Panc1 (cell line): Measurements from ENCODE around the gene DDA1. TPM values are rescaled to one million over a fixed set of nuclear protein-coding genes. Genes with fewer than 3 reads are reported as not detected.

ENCODE experiments used
- ATAC-seq: fragments of 200-7000 bp; cut with Tn5 transposase; 2 replicates; pipeline ENCODE4 v1.9.1; 2020; ENCODE audit warnings: mild to moderate bottlenecking, moderate library complexity
- BruUV-seq: library from RNA; stranded (reverse); fragments of 400-500 nt; replicated peaks from 2 replicates; lab custom pipeline; 2021; lab: Mats Ljungman, UMichigan
- CTCF ChIA-PET: fragments of 300-600 bp; sonication (Branson Sonifier 250); formaldehyde crosslinking; loops from one replicate; lab custom pipeline; 2022; ENCODE audit warnings: antibody characterized with exemption; lab: Charles Lee
- POLR2A ChIA-PET: fragments of 300-600 bp; sonication (Branson Sonifier 250); formaldehyde crosslinking; loops from one replicate; lab custom pipeline; 2022; ENCODE audit warnings: antibody characterized with exemption; lab: Charles Lee
- DNase-seq: peaks from one replicate; pipeline ENCODE4 v3.0.0-alpha.2; 2010; ENCODE audit warnings: low read depth, low spot score
- H3K27ac ChIP-seq: 2 replicates; pipeline ENCODE4 v1.5.1; 2011; ENCODE audit warnings: mild to moderate bottlenecking, low read length, inconsistent platforms
- H3K27me3 ChIP-seq: fragments of 200-500 bp; sonication (Bioruptor generic); 2 replicates; pipeline ENCODE4 v1.6.0; 2014; ENCODE audit warnings: low read length, inconsistent platforms; ENCODE audit not compliant: control insufficient read depth, insufficient read depth
- H3K36me3 ChIP-seq: fragments of 200-500 bp; sonication (Bioruptor generic); 2 replicates; pipeline ENCODE4 v1.5.1; 2014; ENCODE audit warnings: inconsistent platforms, mild to moderate bottlenecking, low read length, moderate library complexity; ENCODE audit not compliant: control insufficient read depth, insufficient read depth
- H3K4me1 ChIP-seq: 2 replicates; pipeline ENCODE4 v1.5.1; 2011; ENCODE audit warnings: inconsistent platforms, mild to moderate bottlenecking, low read length, moderate library complexity; ENCODE audit not compliant: control insufficient read depth, insufficient read depth
- H3K4me3 ChIP-seq, 2 experiments: 2 replicates each; pipeline ENCODE4 v1.5.1; 2011 to 2012; ENCODE audit warnings: low read depth in 2 of 2, low read length in 2 of 2, mild to moderate bottlenecking in 2 of 2, inconsistent platforms in 1 of 2, moderate library complexity in 1 of 2
- H3K9me3 ChIP-seq: fragments of 200-500 bp; sonication (Bioruptor generic); 2 replicates; pipeline ENCODE4 v1.5.1; 2014; ENCODE audit warnings: low read depth, mild to moderate bottlenecking, inconsistent platforms, low read length, moderate library complexity; ENCODE audit not compliant: control insufficient read depth, insufficient read depth
- POLR2AphosphoS5 ChIP-seq: IDR thresholded peaks from 2 replicates; pipeline ENCODE4 v1.6.1; 2012; ENCODE audit warnings: mild to moderate bottlenecking, low read depth, low read length, moderate library complexity
- SIN3A ChIP-seq: IDR thresholded peaks from 2 replicates; pipeline ENCODE4 v1.6.1; 2012; ENCODE audit warnings: low read depth, mild to moderate bottlenecking, low read length, moderate library complexity, borderline replicate concordance; ENCODE audit not compliant: insufficient read depth
- TCF7L2 ChIP-seq: IDR thresholded peaks from 2 replicates; pipeline ENCODE4 v1.6.1; 2011; ENCODE audit warnings: mild to moderate bottlenecking, low read depth, low read length, inconsistent platforms
- in situ Hi-C: cut with HindIII; loops from 2 replicates; pipeline ENCODE4 v1.10.0; 2016; ENCODE audit warnings: low sequenced_read_pairs, low pct_unique_long_range_greater_than_20kb
- intact Hi-C: fragments of 100-400 bp; cut with micrococcal nuclease; formaldehyde crosslinking; loops from one replicate; pipeline ENCODE4 v1.10.0; 2022; ENCODE audit not compliant: unreplicated experiment
- total RNA-seq: library from RNA; stranded (reverse); gene quantifications from one replicate; pipeline ENCODE4 v1.2.1, GENCODE V29; 2021; ENCODE audit not compliant: unreplicated experiment
- TF ChIP-seq, protein P1 (sequence below), 2 experiments: IDR thresholded peaks; 2 replicates each; pipeline ENCODE4 v1.6.1; 2011 to 2012; ENCODE audit warnings: low read depth in 2 of 2, control low read depth in 1 of 2, low read length in 1 of 2, mild to moderate bottlenecking in 1 of 2, moderate library complexity in 1 of 2; ENCODE audit not compliant: insufficient read depth in 1 of 2
- TF ChIP-seq, protein P2 (sequence below): fragments of 450-650 bp; IDR thresholded peaks from 2 replicates; pipeline ENCODE4 v1.5.1; 2017; ENCODE audit warnings: mild to moderate bottlenecking

DDA1 gene
- total RNA-seq, 1 experiment from 2014 or later: 56.0 TPM

DNA sequence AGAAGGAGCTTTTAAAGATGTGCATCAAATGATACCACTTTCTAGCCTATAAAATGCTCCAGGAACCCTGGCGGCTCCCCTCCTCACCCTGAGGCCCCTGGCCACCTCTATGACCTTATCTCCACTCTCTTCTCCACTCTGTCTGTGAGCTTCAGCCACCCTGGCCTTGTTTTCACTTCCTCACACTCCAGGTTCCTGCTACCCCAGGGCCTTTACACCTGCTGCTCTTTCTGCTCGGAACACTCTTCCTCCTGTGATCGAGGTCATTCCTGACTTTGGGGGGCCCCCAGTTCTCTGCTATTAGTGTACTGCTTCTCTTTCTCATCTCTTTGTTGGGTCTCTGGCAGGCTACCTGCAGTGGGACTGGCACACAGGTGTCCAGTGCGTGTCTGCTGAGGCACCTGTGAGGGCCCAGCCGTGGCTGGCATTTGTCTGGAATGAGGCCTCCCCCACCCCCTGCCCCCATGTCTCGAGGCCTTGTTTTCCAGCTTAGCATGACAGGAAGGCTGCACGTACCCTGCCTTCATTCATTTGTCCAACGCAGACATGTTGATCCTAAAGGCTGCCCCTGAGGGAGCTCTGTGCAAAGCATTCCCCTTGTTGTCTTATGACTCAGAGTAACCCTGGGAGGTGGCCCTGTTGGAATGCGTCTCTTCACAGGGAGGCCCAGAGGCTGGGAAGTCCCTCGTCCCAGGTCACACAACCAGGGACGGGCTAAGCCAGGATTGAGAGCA, 2.3 kb downstream of the DDA1 start:
- peak; percentile 78 for ATAC-seq
- Histone ChIP-seq H3K27me3 (no peaks in the 10 kb centered on the region), H3K27ac (peak overlapping the region; percentile 63), H3K4me1 (peaks cover 26% of the 10 kb centered on the region), H3K9me3 (no peaks in the 10 kb centered on the region), H3K4me3 (peak overlapping the region in 1 of 2 experiments; percentile 24; a peak in 2 of 4 replicates), H3K36me3 (peaks cover 7% of the 10 kb centered on the region)
- ChIA-PET POLR2A (interaction anchor here (0.6 kb wide), 1 partner anchor 258 kb away, joined by 6 read pairs; no protein-coding TSS in a partner anchor), CTCF (no interaction called here)
- no peak for DNase-seq
- in situ Hi-C loops: no loop called here
- no TSS peak for BruUV-seq
- intact Hi-C loops: no loop called here
- TF ChIP-seq, protein P1, sequence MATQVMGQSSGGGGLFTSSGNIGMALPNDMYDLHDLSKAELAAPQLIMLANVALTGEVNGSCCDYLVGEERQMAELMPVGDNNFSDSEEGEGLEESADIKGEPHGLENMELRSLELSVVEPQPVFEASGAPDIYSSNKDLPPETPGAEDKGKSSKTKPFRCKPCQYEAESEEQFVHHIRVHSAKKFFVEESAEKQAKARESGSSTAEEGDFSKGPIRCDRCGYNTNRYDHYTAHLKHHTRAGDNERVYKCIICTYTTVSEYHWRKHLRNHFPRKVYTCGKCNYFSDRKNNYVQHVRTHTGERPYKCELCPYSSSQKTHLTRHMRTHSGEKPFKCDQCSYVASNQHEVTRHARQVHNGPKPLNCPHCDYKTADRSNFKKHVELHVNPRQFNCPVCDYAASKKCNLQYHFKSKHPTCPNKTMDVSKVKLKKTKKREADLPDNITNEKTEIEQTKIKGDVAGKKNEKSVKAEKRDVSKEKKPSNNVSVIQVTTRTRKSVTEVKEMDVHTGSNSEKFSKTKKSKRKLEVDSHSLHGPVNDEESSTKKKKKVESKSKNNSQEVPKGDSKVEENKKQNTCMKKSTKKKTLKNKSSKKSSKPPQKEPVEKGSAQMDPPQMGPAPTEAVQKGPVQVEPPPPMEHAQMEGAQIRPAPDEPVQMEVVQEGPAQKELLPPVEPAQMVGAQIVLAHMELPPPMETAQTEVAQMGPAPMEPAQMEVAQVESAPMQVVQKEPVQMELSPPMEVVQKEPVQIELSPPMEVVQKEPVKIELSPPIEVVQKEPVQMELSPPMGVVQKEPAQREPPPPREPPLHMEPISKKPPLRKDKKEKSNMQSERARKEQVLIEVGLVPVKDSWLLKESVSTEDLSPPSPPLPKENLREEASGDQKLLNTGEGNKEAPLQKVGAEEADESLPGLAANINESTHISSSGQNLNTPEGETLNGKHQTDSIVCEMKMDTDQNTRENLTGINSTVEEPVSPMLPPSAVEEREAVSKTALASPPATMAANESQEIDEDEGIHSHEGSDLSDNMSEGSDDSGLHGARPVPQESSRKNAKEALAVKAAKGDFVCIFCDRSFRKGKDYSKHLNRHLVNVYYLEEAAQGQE (IDR thresholded peaks at IDR 0.05; ENCODE audit: insufficient read depth in 1 of 2, low read depth in 2 of 2, low read length in 1 of 2): no peak
- TF ChIP-seq SIN3A (no peak), POLR2AphosphoS5 (no peak), TCF7L2 (no peak)
- TF ChIP-seq, protein P2, sequence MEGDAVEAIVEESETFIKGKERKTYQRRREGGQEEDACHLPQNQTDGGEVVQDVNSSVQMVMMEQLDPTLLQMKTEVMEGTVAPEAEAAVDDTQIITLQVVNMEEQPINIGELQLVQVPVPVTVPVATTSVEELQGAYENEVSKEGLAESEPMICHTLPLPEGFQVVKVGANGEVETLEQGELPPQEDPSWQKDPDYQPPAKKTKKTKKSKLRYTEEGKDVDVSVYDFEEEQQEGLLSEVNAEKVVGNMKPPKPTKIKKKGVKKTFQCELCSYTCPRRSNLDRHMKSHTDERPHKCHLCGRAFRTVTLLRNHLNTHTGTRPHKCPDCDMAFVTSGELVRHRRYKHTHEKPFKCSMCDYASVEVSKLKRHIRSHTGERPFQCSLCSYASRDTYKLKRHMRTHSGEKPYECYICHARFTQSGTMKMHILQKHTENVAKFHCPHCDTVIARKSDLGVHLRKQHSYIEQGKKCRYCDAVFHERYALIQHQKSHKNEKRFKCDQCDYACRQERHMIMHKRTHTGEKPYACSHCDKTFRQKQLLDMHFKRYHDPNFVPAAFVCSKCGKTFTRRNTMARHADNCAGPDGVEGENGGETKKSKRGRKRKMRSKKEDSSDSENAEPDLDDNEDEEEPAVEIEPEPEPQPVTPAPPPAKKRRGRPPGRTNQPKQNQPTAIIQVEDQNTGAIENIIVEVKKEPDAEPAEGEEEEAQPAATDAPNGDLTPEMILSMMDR: no peak

DNA sequence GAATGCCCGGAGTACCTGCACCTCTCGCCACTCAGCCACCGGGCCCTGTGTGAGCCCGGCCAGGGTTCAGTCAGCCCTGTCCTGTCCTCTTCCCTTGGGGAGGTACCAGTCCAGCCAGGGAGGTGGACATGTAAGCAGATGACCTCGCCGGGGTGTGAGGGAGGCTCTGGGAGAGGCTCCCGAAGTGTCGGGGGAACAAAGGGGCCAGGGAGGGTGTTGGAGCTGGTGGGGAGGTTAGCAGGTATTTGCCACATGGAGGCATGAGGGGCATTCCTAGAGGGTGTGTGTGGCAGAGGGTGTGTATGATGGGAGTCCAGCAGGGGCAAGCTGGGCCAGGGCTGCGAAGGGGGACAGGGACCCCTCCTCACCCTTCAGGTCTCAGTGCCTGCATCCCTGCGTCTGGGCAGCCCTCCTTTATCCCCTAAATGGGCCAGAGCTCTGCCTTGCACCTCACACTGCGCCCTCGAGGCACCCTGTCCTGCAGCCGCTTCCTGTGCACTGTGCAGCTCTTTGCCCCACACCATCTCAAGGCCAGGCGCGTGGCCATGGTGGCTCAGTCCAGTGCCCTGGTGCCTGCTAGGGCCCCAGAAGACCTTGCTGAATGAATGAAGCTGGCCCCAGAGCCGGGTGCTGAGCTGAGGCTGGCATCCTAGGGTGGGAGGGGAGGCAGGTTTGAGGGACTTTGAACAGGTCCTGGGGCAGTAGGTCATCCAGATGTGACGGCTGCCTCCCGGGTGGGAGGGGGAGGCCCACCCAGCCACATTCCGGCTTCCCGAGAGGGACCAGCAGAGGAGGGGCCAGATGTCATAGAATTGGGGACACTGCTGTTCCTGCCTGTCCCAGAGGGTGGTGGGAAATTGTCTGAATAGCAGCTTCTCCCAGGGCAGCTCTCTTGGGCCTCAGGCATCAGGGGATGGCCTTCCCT, 3.1 kb downstream of the DDA1 start:
- H3K4me3 ChIP-seq: peak overlapping the region in 1 of 2 experiments; percentile 24; a peak in 2 of 4 replicates

More for the DNA sequence above, 3.1 kb downstream of the DDA1 start:
- Histone ChIP-seq H3K9me3 (no peaks in the 10 kb centered on the region), H3K27me3 (no peaks in the 10 kb centered on the region), H3K36me3 (peaks cover 7% of the 10 kb centered on the region), H3K4me1 (peaks cover 24% of the 10 kb centered on the region), H3K27ac (peak overlapping the region; percentile 63)
- ChIA-PET POLR2A (interaction anchor here (0.6 kb wide), 1 partner anchor 257 kb away, joined by 6 read pairs; no protein-coding TSS in a partner anchor), CTCF (interaction anchor here (0.5 kb wide), 1 partner anchor 27 kb away, joined by 10 read pairs; no protein-coding TSS in a partner anchor)
- intact Hi-C loops (no loop called here), in situ Hi-C loops (no loop called here)
- no TSS peak for BruUV-seq
- TF ChIP-seq TCF7L2: no peak
- no peak for TF ChIP-seq SIN3A
- TF ChIP-seq, protein P2: no peak
- TF ChIP-seq, protein P1 (IDR thresholded peaks at IDR 0.05; ENCODE audit: insufficient read depth in 1 of 2, low read depth in 2 of 2, low read length in 1 of 2): no peak
- no peak for TF ChIP-seq POLR2AphosphoS5
- ATAC-seq: no peak
- no peak for DNase-seq
